H9 (cell line): ENCODE measurements around the gene MYH9. TPM values are rescaled to one million over a fixed set of nuclear protein-coding genes. Genes with fewer than 3 reads are reported as not detected.
A peak's percentile ranks its signal among the peaks of the same experiment; 100 is the strongest.

Experiments
- DNase-seq: peaks from one replicate; pipeline ENCODE4 v3.0.0-alpha.2; 2017
- H2AFZ ChIP-seq: one replicate; pipeline ENCODE4 v1.6.1; 2013; ENCODE audit warnings: mild to moderate bottlenecking, low read length, control low read depth, moderate library complexity
- H2AK5ac ChIP-seq: 2 replicates; pipeline ENCODE4 v1.6.1; 2013; ENCODE audit warnings: low read length, control low read depth, mixed read lengths; ENCODE audit not compliant: insufficient read length
- H2BK120ac ChIP-seq: one replicate; pipeline ENCODE4 v1.6.1; 2013; ENCODE audit warnings: low read depth, mild to moderate bottlenecking, low read length, control low read depth, inconsistent platforms; ENCODE audit not compliant: poor library complexity, severe bottlenecking
- H2BK12ac ChIP-seq: 2 replicates; pipeline ENCODE4 v1.6.1; 2013; ENCODE audit warnings: low read length, control low read depth, mixed read lengths, low read depth; ENCODE audit not compliant: insufficient read length
- H2BK15ac ChIP-seq: 2 replicates; pipeline ENCODE4 v1.6.1; 2013; ENCODE audit warnings: low read depth, low read length, control low read depth
- H2BK20ac ChIP-seq: one replicate; pipeline ENCODE4 v1.6.1; 2013; ENCODE audit warnings: low read depth, mild to moderate bottlenecking, low read length, control low read depth, inconsistent platforms; ENCODE audit not compliant: poor library complexity, severe bottlenecking
- H2BK5ac ChIP-seq: 2 replicates; pipeline ENCODE4 v1.6.1; 2013; ENCODE audit warnings: low read length, control low read depth, mixed read lengths; ENCODE audit not compliant: insufficient read length
- H3K14ac ChIP-seq: 2 replicates; pipeline ENCODE4 v1.6.1; 2013; ENCODE audit warnings: low read length, control low read depth; ENCODE audit not compliant: insufficient read depth
- H3K18ac ChIP-seq: 2 replicates; pipeline ENCODE4 v1.6.1; 2013; ENCODE audit warnings: low read depth, mild to moderate bottlenecking, mixed read lengths, low read length, control low read depth; ENCODE audit not compliant: insufficient read length
- H3K23ac ChIP-seq: 2 replicates; pipeline ENCODE4 v1.6.1; 2013; ENCODE audit warnings: low read length, control low read depth, mixed read lengths, low read depth; ENCODE audit not compliant: insufficient read length
- H3K23me2 ChIP-seq: 2 replicates; pipeline ENCODE4 v1.6.1; 2013; ENCODE audit warnings: low read depth, mild to moderate bottlenecking, mixed read lengths, low read length, control low read depth; ENCODE audit not compliant: insufficient read length, poor library complexity, severe bottlenecking
- H3K27ac ChIP-seq: 2 replicates; pipeline ENCODE4 v1.5.1; 2013; ENCODE audit warnings: low read length, control low read depth, mixed read lengths, low read depth; ENCODE audit not compliant: insufficient read length
- H3K27me3 ChIP-seq: 2 replicates; pipeline ENCODE4 v1.6.1; 2013; ENCODE audit warnings: low read length, control low read depth, inconsistent platforms; ENCODE audit not compliant: insufficient read depth
- H3K4ac ChIP-seq: 2 replicates; pipeline ENCODE4 v1.6.1; 2013; ENCODE audit warnings: low read depth, mild to moderate bottlenecking, control low read depth, inconsistent platforms, low read length, moderate library complexity
- H3K4me1 ChIP-seq: 2 replicates; pipeline ENCODE4 v1.6.1; 2013; ENCODE audit warnings: low read length, control low read depth, inconsistent platforms; ENCODE audit not compliant: insufficient read depth
- H3K4me2 ChIP-seq: 2 replicates; pipeline ENCODE4 v1.6.1; 2013; ENCODE audit warnings: low read length, control low read depth, mixed read lengths; ENCODE audit not compliant: insufficient read length, insufficient read depth
- H3K56ac ChIP-seq: 2 replicates; pipeline ENCODE4 v1.6.1; 2013; ENCODE audit warnings: low read depth, mild to moderate bottlenecking, mixed read lengths, low read length, control low read depth; ENCODE audit not compliant: insufficient read length
- H3K79me1 ChIP-seq: 2 replicates; pipeline ENCODE4 v1.6.1; 2013; ENCODE audit warnings: low read depth, mild to moderate bottlenecking, moderate library complexity, low read length, control low read depth, inconsistent platforms; ENCODE audit not compliant: insufficient read depth, poor library complexity, severe bottlenecking
- H3K79me2 ChIP-seq: 2 replicates; pipeline ENCODE4 v1.6.1; 2013; ENCODE audit warnings: low read length, control low read depth, inconsistent platforms; ENCODE audit not compliant: insufficient read depth
- H3K9ac ChIP-seq: 2 replicates; pipeline ENCODE4 v1.6.1; 2013; ENCODE audit warnings: low read length, control low read depth, mixed read lengths; ENCODE audit not compliant: insufficient read length; ENCODE audit errors: extremely low read depth
- H3K9me3 ChIP-seq: one replicate; pipeline ENCODE4 v1.6.1; 2013; ENCODE audit warnings: low read depth, low read length, inconsistent platforms; ENCODE audit not compliant: control insufficient read depth
- H3T11ph ChIP-seq: one replicate; pipeline ENCODE4 v1.6.1; 2013; ENCODE audit warnings: mild to moderate bottlenecking, low read length, control low read depth, inconsistent platforms
- H4K20me1 ChIP-seq: one replicate; pipeline ENCODE4 v1.6.1; 2013; ENCODE audit not compliant: control insufficient read depth, insufficient read length, insufficient read depth
- H4K5ac ChIP-seq: 2 replicates; pipeline ENCODE4 v1.6.1; 2013; ENCODE audit warnings: low read depth, mild to moderate bottlenecking, mixed read lengths, low read length, control low read depth; ENCODE audit not compliant: insufficient read length
- H4K8ac ChIP-seq: replicated peaks from 2 replicates; pipeline ENCODE4 v1.6.1; 2013; ENCODE audit warnings: low read length, control low read depth, mixed read lengths, low read depth; ENCODE audit not compliant: insufficient read length
- H4K91ac ChIP-seq: 2 replicates; pipeline ENCODE4 v1.6.1; 2013; ENCODE audit warnings: low read depth, mild to moderate bottlenecking, moderate library complexity, mixed read lengths, low read length, control low read depth; ENCODE audit not compliant: insufficient read length
- H3K27ac Mint-ChIP-seq, 3 experiments: 2 replicates in 2 of 3; 3 replicates in 1 of 3; pipeline ENCODE4 v1.8.0; 2020 to 2021; ENCODE audit warnings: mixed read lengths in 3 of 3, mild to moderate bottlenecking in 1 of 3, moderate library complexity in 1 of 3
- H3K27me3 Mint-ChIP-seq: 2 replicates; pipeline ENCODE4 v1.8.0; 2021; ENCODE audit warnings: low read depth, mild to moderate bottlenecking, moderate library complexity, mixed read lengths
- H3K36me3 Mint-ChIP-seq, 3 experiments: 2 replicates in 2 of 3; 3 replicates in 1 of 3; pipeline ENCODE4 v1.8.0; 2020 to 2021; ENCODE audit warnings: low read depth in 3 of 3, mixed read lengths in 3 of 3; ENCODE audit not compliant: insufficient read depth in 1 of 3
- H3K4me1 Mint-ChIP-seq, 2 experiments: 2 replicates each; pipeline ENCODE4 v1.8.0; 2020; ENCODE audit warnings: mixed read lengths in 2 of 2
- H3K4me3 Mint-ChIP-seq, 2 experiments: 2 replicates in 1 of 2; 3 replicates in 1 of 2; pipeline ENCODE4 v1.8.0; 2020 to 2021; ENCODE audit warnings: mild to moderate bottlenecking in 2 of 2, mixed read lengths in 2 of 2, moderate library complexity in 1 of 2
- H3K9me3 Mint-ChIP-seq, 2 experiments: 2 replicates in 1 of 2; 3 replicates in 1 of 2; pipeline ENCODE4 v1.8.0; 2020; ENCODE audit warnings: mild to moderate bottlenecking in 2 of 2, mixed read lengths in 2 of 2, moderate library complexity in 1 of 2
- WGBS: extraction: QIAGEN DNeasy Blood & Tissue Kit; methylation state at CpG from one replicate; pipeline ENCODE4 v1.1.7; 2013; ENCODE audit warnings: missing lambda C conversion rate, low lambda C conversion rate, mixed read lengths; ENCODE audit not compliant: insufficient read length; ENCODE audit errors: extremely low coverage; 5-methylcytosine and 5-hydroxymethylcytosine counted together
- total RNA-seq: library from RNA; stranded (reverse); gene quantifications from 2 replicates; pipeline ENCODE4 v1.2.1, GENCODE V29; 2021
- TF ChIP-seq, protein P1 (sequence below): fragments of 200-600 bp; sonication (generic); conservative IDR thresholded peaks from 3 replicates; pipeline ENCODE4 v1.8.0; 2021; ENCODE audit warnings: antibody characterized with exemption, mild to moderate bottlenecking

Gene MYH9
- total RNA-seq, 1 experiment from 2014 or later = 266 TPM

DNA sequence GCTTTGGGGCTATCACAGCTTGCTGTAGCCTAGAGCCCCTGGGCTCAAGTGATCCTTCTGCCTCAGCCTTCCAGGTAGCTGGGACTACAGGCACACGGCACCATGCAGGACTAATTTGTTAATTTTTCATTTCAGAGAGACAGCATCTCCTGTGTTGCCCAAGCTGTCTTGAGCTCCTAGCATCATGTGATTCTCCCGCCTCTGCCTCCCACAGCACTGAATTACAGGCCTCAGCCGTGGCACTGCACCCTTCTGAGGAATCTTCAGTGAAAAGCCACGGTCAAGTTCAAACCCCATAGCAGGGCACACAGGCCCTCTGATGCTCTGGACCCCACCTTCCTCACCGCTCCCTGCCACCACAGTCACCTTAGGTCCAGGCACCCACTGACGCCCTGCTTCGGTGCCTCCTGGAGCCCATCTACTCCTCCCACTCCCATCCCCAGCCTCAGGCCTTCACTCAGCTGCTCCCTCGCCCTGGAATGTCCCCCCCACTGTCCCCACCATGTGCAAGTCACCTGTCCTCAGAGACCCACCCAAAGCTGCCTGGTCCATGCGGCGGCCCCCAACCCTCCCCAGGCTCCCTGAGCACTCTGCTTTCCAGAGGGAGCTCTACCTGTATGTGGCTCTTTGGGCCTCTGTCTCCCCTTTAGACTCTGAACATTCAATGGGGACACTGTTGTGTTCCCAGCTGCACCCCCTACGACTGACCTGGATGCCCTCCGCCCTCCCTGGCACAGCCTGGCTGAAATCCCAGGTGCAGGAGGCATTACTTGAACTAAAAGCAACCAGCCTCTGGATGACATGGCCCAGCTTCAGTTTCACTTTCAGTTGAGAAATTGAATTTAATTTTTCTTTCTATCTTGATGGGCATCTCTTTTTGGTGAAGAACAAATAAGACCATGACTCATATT is 150.1 kb downstream of the MYH9 start:
- no CpG with 5 or more reads among the region's 12 CpGs for WGBS
- no peak overlapping the region for H3K9ac ChIP-seq
- no peak overlapping the region for H2BK5ac ChIP-seq
- no peaks in the 10 kb centered on the region for H4K20me1 ChIP-seq
- H3K4me1 Mint-ChIP-seq = peaks cover 30 to 31% of the 10 kb centered on the region in 2 experiments
- H3K36me3 Mint-ChIP-seq = peaks cover 7 to 24% (median 18%) of the 10 kb centered on the region in 3 experiments
- no peaks in the 10 kb centered on the region for H3K4me1 ChIP-seq
- H3K9me3 ChIP-seq = no peaks in the 10 kb centered on the region
- DNase-seq = peak; percentile 23
- peak overlapping the region in 2 of 3 experiments; percentile 37 to 91; a peak in 4 of 7 replicates for H3K27ac Mint-ChIP-seq
- H2BK20ac ChIP-seq = no peak overlapping the region
- H3K27me3 Mint-ChIP-seq = no peaks in the 10 kb centered on the region
- H3T11ph ChIP-seq = no peak overlapping the region
- no peak overlapping the region for H4K91ac ChIP-seq
- H3K79me1 ChIP-seq = no peaks in the 10 kb centered on the region
- H3K79me2 ChIP-seq = no peaks in the 10 kb centered on the region; the same call in 1 of the 2 replicates
- no peak overlapping the region for H2AK5ac ChIP-seq
- peaks cover 9% of the 10 kb centered on the region for H3K23me2 ChIP-seq
- H2BK12ac ChIP-seq = no peak overlapping the region
- H4K5ac ChIP-seq = no peak overlapping the region
- H3K27ac ChIP-seq = no peak overlapping the region
- H3K18ac ChIP-seq = no peak overlapping the region
- H3K4me2 ChIP-seq = no peak overlapping the region
- H2BK120ac ChIP-seq = no peak overlapping the region
- H3K4me3 Mint-ChIP-seq = peak overlapping the region; percentile 19 to 33; a peak in 4 of 5 replicates
- H2BK15ac ChIP-seq = no peak overlapping the region
- H3K4ac ChIP-seq = no peak overlapping the region
- H3K27me3 ChIP-seq = no peaks in the 10 kb centered on the region
- no peak overlapping the region; the same call in 1 of the 2 replicates for H3K14ac ChIP-seq
- H2AFZ ChIP-seq = no peak overlapping the region
- H3K56ac ChIP-seq = no peak overlapping the region
- no peak overlapping the region for H3K23ac ChIP-seq
- H3K9me3 Mint-ChIP-seq = peaks cover 0 to 4% of the 10 kb centered on the region in 2 experiments; a peak in 2 of 5 replicates
- TF ChIP-seq, protein P1, sequence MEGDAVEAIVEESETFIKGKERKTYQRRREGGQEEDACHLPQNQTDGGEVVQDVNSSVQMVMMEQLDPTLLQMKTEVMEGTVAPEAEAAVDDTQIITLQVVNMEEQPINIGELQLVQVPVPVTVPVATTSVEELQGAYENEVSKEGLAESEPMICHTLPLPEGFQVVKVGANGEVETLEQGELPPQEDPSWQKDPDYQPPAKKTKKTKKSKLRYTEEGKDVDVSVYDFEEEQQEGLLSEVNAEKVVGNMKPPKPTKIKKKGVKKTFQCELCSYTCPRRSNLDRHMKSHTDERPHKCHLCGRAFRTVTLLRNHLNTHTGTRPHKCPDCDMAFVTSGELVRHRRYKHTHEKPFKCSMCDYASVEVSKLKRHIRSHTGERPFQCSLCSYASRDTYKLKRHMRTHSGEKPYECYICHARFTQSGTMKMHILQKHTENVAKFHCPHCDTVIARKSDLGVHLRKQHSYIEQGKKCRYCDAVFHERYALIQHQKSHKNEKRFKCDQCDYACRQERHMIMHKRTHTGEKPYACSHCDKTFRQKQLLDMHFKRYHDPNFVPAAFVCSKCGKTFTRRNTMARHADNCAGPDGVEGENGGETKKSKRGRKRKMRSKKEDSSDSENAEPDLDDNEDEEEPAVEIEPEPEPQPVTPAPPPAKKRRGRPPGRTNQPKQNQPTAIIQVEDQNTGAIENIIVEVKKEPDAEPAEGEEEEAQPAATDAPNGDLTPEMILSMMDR = no peak
- H4K8ac ChIP-seq = no peak overlapping the region
